GM13976 (cell line): Measurements from ENCODE around the gene DIPK1B.
A peak's percentile ranks its signal among the peaks of the same experiment; 100 is the strongest.

Experiments used
- DNase-seq: peaks from one replicate; pipeline ENCODE4 v3.0.0; 2012; ENCODE audit warnings: low spot score
- CTCF ChIP-seq: IDR thresholded peaks from 2 replicates; pipeline ENCODE4 v1.5.1; 2012; ENCODE audit warnings: borderline replicate concordance, mild to moderate bottlenecking; ENCODE audit not compliant: insufficient read depth; ENCODE audit errors: extremely low read depth, missing control alignments, control extremely low read depth
- in situ Hi-C: fragments of 300-500 bp; cut with MboI; formaldehyde crosslinking; loops from one replicate; pipeline ENCODE4 v1.12.0; 2022; ENCODE audit warnings: low sequenced_read_pairs, mixed read lengths, inconsistent platforms; ENCODE audit not compliant: unreplicated experiment

Gene DIPK1B

GRCh38 chr9:136725612-136726011 lies 13.2 kb downstream of the DIPK1B start:
- DNase-seq = no peak
- TF ChIP-seq CTCF = no peak
- in situ Hi-C loops = no loop called here

- TF ChIP-seq CTCF = no peak
- no peak for DNase-seq
- in situ Hi-C loops = no loop called here
Observed at GRCh38 chr9:136726118-136726517, 13.7 kb downstream of the DIPK1B start.

- in situ Hi-C loops = no loop called here
- TF ChIP-seq CTCF = peak; percentile 75
- DNase-seq = peak; percentile 81
Observed at GRCh38 chr9:136726631-136727191, 14.3 kb downstream of the DIPK1B start.

- peak; percentile 97 for DNase-seq
- peak; percentile 98 for TF ChIP-seq CTCF
- in situ Hi-C loops = no loop called here
Observed at GRCh38 chr9:136728080-136728547, 15.7 kb downstream of the DIPK1B start.

GRCh38 chr9:136728548-136729123 lies 16.3 kb downstream of the DIPK1B start:
- TF ChIP-seq CTCF = no peak
- no peak for DNase-seq
- in situ Hi-C loops = no loop called here

GRCh38 chr9:136729144-136729543 lies 16.8 kb downstream of the DIPK1B start:
- no peak for DNase-seq
- TF ChIP-seq CTCF = no peak
- in situ Hi-C loops = no loop called here
